PC-9 (cell line): ENCODE results near the gene FLT4. TPM values are rescaled to one million over a fixed set of nuclear protein-coding genes. Genes with fewer than 3 reads are reported as not detected.

ENCODE experiments used
- BruUV-seq: library from RNA; stranded (reverse); fragments of 400-500 nt; replicated peaks from 2 replicates; lab custom pipeline; 2021; lab: Mats Ljungman, UMichigan
- CTCF ChIA-PET: fragments of 300-600 bp; sonication (Branson Sonifier 250); formaldehyde crosslinking; loops from one replicate; lab custom pipeline; 2022; ENCODE audit warnings: antibody characterized with exemption; lab: Charles Lee
- POLR2A ChIA-PET: fragments of 300-600 bp; sonication (Branson Sonifier 250); formaldehyde crosslinking; loops from one replicate; lab custom pipeline; 2022; ENCODE audit warnings: antibody characterized with exemption; ENCODE audit not compliant: unreplicated experiment; lab: Charles Lee
- DNase-seq, 2 experiments: peaks; one replicate each; pipeline versions ENCODE4 v3.0.0 to v3.0.0-alpha.2; 2015 to 2022; ENCODE audit warnings: mixed read lengths in 1 of 2
- H2AFZ ChIP-seq: fragments of 200-600 bp; sonication (generic); 2 replicates; pipeline ENCODE4 v1.8.1; 2017; ENCODE audit warnings: antibody characterized with exemption
- H3F3A ChIP-seq: fragments of 200-600 bp; sonication (generic); 2 replicates; pipeline ENCODE4 v1.8.1; 2017; ENCODE audit warnings: antibody characterized with exemption, mild to moderate bottlenecking, low read depth; ENCODE audit not compliant: insufficient read depth
- H3K27ac ChIP-seq: fragments of 200-600 bp; sonication (generic); 2 replicates; pipeline ENCODE4 v1.6.1; 2016; ENCODE audit warnings: mixed run types
- H3K27me3 ChIP-seq: fragments of 200-600 bp; sonication (generic); 2 replicates; pipeline ENCODE4 v1.6.1; 2016; ENCODE audit warnings: low read depth, mixed run types; ENCODE audit not compliant: insufficient read depth
- H3K36me3 ChIP-seq: fragments of 200-600 bp; sonication (generic); 2 replicates; pipeline ENCODE4 v1.6.1; 2016; ENCODE audit warnings: low read depth, mixed run types
- H3K4me1 ChIP-seq: fragments of 200-600 bp; sonication (generic); replicated peaks from 2 replicates; pipeline ENCODE4 v1.6.1; 2016; ENCODE audit warnings: mixed run types; ENCODE audit not compliant: insufficient read depth
- H3K4me2 ChIP-seq: fragments of 200-600 bp; sonication (generic); 2 replicates; pipeline ENCODE4 v1.6.1; 2017; ENCODE audit warnings: mixed run types
- H3K4me3 ChIP-seq: fragments of 200-600 bp; sonication (generic); 2 replicates; pipeline ENCODE4 v1.6.1; 2016; ENCODE audit warnings: mixed run types
- H3K79me2 ChIP-seq: fragments of 200-600 bp; sonication (generic); 2 replicates; pipeline ENCODE4 v1.6.1; 2017; ENCODE audit warnings: low read depth, mixed run types
- H3K9me2 ChIP-seq: fragments of 200-600 bp; sonication (generic); 2 replicates; pipeline ENCODE4 v1.8.1; 2017; ENCODE audit warnings: mild to moderate bottlenecking; ENCODE audit not compliant: insufficient read depth
- H3K9me3 ChIP-seq: fragments of 200-600 bp; sonication (generic); 2 replicates; pipeline ENCODE4 v1.8.1; 2016; ENCODE audit warnings: low read depth; ENCODE audit not compliant: insufficient read depth
- H4K20me1 ChIP-seq: fragments of 200-600 bp; sonication (generic); 2 replicates; pipeline ENCODE4 v1.8.1; 2017; ENCODE audit not compliant: insufficient read depth
- CTCF ChIP-seq: fragments of 200-600 bp; sonication (generic); conservative IDR thresholded peaks from 2 replicates; pipeline ENCODE4 v1.6.1; 2017; ENCODE audit warnings: mixed run types, antibody characterized with exemption, mild to moderate bottlenecking, moderate library complexity
- EZH2 ChIP-seq: fragments of 200-600 bp; sonication (generic); IDR thresholded peaks from 2 replicates; pipeline ENCODE4 v1.8.0; 2017; ENCODE audit warnings: antibody characterized with exemption, low read depth
- intact Hi-C: fragments of 100-400 bp; cut with micrococcal nuclease; formaldehyde crosslinking; loops from one replicate; pipeline ENCODE4 v1.10.0; 2022; ENCODE audit not compliant: unreplicated experiment
- total RNA-seq: library from RNA; stranded (reverse); gene quantifications from 2 replicates; pipeline ENCODE4 v1.2.3, GENCODE V29; 2021

The FLT4 gene
- total RNA-seq, 1 experiment from 2014 or later = not detected

- ChIA-PET CTCF (no interaction called here), POLR2A (no interaction called here)
- Histone ChIP-seq H3K4me3 (no peak overlapping the region), H3K4me2 (no peak overlapping the region), H3K36me3 (no peaks in the 10 kb centered on the region), H3K27me3 (peaks cover 37% of the 10 kb centered on the region), H3K79me2 (no peaks in the 10 kb centered on the region), H3K27ac (no peak overlapping the region), H3K9me2 (no peaks in the 10 kb centered on the region), H2AFZ (no peak overlapping the region), H4K20me1 (no peaks in the 10 kb centered on the region), H3K4me1 (no peaks in the 10 kb centered on the region), H3F3A (no peaks in the 10 kb centered on the region), H3K9me3 (no peaks in the 10 kb centered on the region)
- intact Hi-C loops = no loop called here
- no peak for TF ChIP-seq EZH2
- no peak for TF ChIP-seq CTCF
- no TSS peak for BruUV-seq
- no peak for DNase-seq
These were observed 19.6 kb upstream of the FLT4 start for GRCh38 chr5:180668835-180669596.

GRCh38 chr5:180666812-180667211, 17.4 kb upstream of the FLT4 start:
- ChIA-PET CTCF (no interaction called here), POLR2A (no interaction called here)
- H3K36me3 ChIP-seq = no peaks in the 10 kb centered on the region
- H3K27ac ChIP-seq = no peak overlapping the region
- intact Hi-C loops = no loop called here
- H4K20me1 ChIP-seq = no peaks in the 10 kb centered on the region
- BruUV-seq = no TSS peak
- H3K79me2 ChIP-seq = no peaks in the 10 kb centered on the region
- no peaks in the 10 kb centered on the region for H3K9me2 ChIP-seq
- H3K9me3 ChIP-seq = no peaks in the 10 kb centered on the region
- H3K4me3 ChIP-seq = no peak overlapping the region
- peaks cover 47% of the 10 kb centered on the region for H3K27me3 ChIP-seq
- TF ChIP-seq CTCF (no peak), EZH2 (no peak)
- no peak overlapping the region for H2AFZ ChIP-seq
- H3K4me1 ChIP-seq = no peaks in the 10 kb centered on the region
- H3F3A ChIP-seq = no peaks in the 10 kb centered on the region
- H3K4me2 ChIP-seq = no peak overlapping the region
- DNase-seq = no peak

GRCh38 chr5:180665682-180666404, 16.4 kb upstream of the FLT4 start:
- no peaks in the 10 kb centered on the region for H3F3A ChIP-seq
- no peaks in the 10 kb centered on the region for H3K9me3 ChIP-seq
- no peaks in the 10 kb centered on the region for H3K4me1 ChIP-seq
- peaks cover 55% of the 10 kb centered on the region for H3K27me3 ChIP-seq
- no peaks in the 10 kb centered on the region for H3K9me2 ChIP-seq
- no peak for TF ChIP-seq EZH2
- no peak for TF ChIP-seq CTCF
- no peak for DNase-seq
- no peaks in the 10 kb centered on the region for H3K36me3 ChIP-seq
- no peak overlapping the region for H3K27ac ChIP-seq
- H4K20me1 ChIP-seq = no peaks in the 10 kb centered on the region
- intact Hi-C loops = no loop called here
- CTCF ChIA-PET = no interaction called here
- BruUV-seq = no TSS peak
- H3K4me2 ChIP-seq = no peak overlapping the region
- no peak overlapping the region for H3K4me3 ChIP-seq
- POLR2A ChIA-PET = no interaction called here
- no peaks in the 10 kb centered on the region for H3K79me2 ChIP-seq
- H2AFZ ChIP-seq = no peak overlapping the region
